Measurements from ENCODE around the gene KLF5.

- TF ChIP-seq TAF1 (IDR thresholded peaks at IDR 0.05; ENCODE audit: borderline replicate concordance, low read depth, low read length) (no peak), POLR2AphosphoS5 (IDR thresholded peaks at IDR 0.05; ENCODE audit: low read depth, low read length) (no peak), CTCF (IDR thresholded peaks at IDR 0.05) (no peak), REST (IDR thresholded peaks at IDR 0.05; ENCODE audit: low read depth, low read length) (no peak), SIN3A (IDR thresholded peaks at IDR 0.05; ENCODE audit: borderline replicate concordance, low read depth, low read length) (no peak), SMC3 (IDR thresholded peaks at IDR 0.05; ENCODE audit: low read depth, low read length) (no peak), FOXM1 (IDR thresholded peaks at IDR 0.05; ENCODE audit: low read depth) (no peak), MAX (IDR thresholded peaks at IDR 0.05; ENCODE audit: low read depth) (no peak), EP300 (IDR thresholded peaks at IDR 0.05; ENCODE audit: borderline replicate concordance in 1 of 2, low read depth in 1 of 2, low read length in 1 of 2) (no peak), GABPA (IDR thresholded peaks at IDR 0.05; ENCODE audit: low read depth) (no peak), RCOR1 (IDR thresholded peaks at IDR 0.05; ENCODE audit: low read length) (no peak), FOXJ3 (CRISPR knock-in tag; IDR thresholded peaks at IDR 0.05) (no peak), RAD21 (IDR thresholded peaks at IDR 0.05; ENCODE audit: low read length) (no peak), EZH2phosphoT487 (IDR thresholded peaks at IDR 0.05; ENCODE audit: borderline replicate concordance, low read depth) (no peak)
These were observed 20.7 kb upstream of the KLF5 start for GRCh38 chr13:73038064-73038463.
